Gastroesophageal sphincter (tissue), 2 donors: ENCODE data around the gene MCC.

ENCODE experiments used
- EP300 ChIP-seq: sonication (generic); formaldehyde crosslinking; IDR thresholded peaks from one replicate; pipeline ENCODE4 v1.6.1; 2017; ENCODE audit warnings: antibody characterized with exemption, mild to moderate bottlenecking
- POLR2A ChIP-seq, 2 donors: fragments of 450-650 bp; IDR thresholded peaks; one replicate each; pipeline ENCODE4 v1.6.1; 2017; ENCODE audit warnings: antibody characterized with exemption in 2 of 2, mild to moderate bottlenecking in 2 of 2, moderate library complexity in 1 of 2

DNA sequence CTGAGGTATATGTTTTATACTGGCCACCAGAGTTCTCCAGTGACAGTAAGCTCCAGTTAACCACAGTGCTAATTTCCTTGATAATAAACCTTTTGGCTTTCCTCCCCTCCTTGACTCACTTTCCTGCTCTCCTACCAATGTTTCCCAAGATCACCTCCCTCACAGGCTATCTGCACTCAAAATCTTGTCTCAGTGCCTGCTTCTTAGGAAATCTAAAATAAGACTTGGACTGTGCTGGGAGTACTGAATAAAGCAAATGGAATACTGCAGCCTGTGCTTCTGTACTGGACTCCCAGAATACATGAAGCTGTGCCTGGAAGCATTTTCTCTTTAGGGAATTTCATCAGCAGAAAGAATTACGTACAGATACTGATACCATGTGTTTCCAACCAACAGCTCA lies 513.4 kb downstream of the MCC start:
- TF ChIP-seq EP300, result no peak
- TF ChIP-seq POLR2A (IDR thresholded peaks at IDR 0.05), result no peak
